GM11168 (cell line): ENCODE results near the gene SNTG2.

Experiments
- in situ Hi-C: fragments of 300-500 bp; cut with MboI; formaldehyde crosslinking; loops from one replicate; pipeline ENCODE4 v1.12.0; 2022; ENCODE audit warnings: low sequenced_read_pairs; ENCODE audit not compliant: unreplicated experiment

The SNTG2 gene

GRCh38 chr2:1162768-1163584 lies 212.3 kb downstream of the SNTG2 start:
- in situ Hi-C loops: no loop called here

DNA sequence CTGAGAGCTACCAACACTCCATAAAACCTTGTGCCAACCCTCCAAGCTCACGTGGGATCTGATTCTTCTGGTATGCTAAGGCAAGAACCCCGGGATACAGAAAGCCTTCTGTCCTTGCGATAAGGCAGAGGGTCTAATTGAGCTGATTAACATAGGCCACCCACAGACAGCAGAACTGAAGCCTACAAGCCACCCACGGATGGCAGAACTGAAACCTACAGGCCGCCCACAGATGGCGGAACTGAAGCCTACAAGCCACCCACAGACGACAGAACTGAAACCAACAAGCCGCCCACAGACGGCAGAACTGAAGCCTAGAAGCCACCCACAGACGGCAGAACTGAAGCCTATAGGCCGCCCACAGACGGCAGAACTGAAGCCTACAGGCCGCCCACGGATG lies 216.3 kb downstream of the SNTG2 start:
- in situ Hi-C loops: no loop called here

DNA sequence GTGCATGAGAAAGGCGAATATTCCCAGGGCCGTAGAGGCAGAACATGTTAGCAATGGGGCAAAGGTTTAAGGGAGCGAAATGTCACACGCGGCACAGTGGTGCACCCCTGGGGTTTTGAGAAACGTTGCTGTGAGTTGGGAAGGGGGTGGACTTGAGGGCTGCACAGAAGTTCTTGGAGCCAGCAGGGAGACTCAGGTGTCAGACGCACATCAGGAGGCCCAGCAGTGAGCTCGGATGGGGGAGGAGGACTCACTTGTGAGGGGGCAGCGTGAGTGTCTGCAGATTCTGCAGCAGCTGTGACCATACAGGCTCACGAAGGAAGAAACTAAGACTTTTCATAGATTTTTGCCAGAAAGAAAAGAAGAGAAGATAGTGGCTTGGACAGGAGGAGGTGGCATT lies 218.2 kb downstream of the SNTG2 start:
- in situ Hi-C loops: no loop called here

- in situ Hi-C loops: no loop called here
These were observed 218.8 kb downstream of the SNTG2 start for GRCh38 chr2:1169291-1169949.

DNA sequence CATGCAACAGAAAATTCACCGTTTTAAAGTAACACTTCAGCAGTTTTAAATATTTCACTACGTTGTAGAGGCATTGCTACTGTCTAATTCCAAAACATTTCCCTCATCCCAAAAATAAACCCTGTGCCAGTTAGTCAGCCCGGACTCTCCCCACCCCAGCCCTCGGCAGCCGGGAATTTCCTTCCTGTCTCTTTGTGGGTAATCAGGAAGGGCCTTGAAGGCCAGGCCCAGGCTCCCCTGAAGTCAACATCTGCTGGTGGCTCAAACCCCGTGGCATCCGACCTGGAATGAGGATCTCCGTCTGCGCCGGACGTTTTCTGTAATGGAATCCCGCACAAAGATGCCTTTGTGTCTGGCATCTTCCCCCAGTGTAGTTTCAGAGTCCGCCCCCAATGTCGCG lies 219.6 kb downstream of the SNTG2 start:
- in situ Hi-C loops: no loop called here

DNA sequence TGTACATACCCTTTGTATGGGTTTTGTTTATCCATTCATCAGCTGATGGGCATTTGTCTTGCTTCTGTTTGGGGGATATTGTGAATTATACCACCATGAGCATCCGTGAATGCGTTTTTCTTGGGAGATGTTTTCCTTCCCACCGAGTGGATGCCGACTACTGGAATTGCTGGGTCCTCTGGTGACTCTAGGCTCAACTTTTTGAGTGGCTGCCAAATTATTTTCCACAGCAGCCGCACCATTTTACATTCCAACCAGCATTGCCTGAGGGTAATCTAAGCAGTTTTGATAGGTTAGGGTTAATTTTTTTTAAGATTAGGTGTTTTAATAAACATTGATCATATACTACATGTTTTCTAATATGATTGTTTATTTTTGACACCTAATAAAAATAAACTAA lies 220.1 kb downstream of the SNTG2 start:
- in situ Hi-C loops: no loop called here

GRCh38 chr2:1173528-1173927 lies 222.9 kb downstream of the SNTG2 start:
- in situ Hi-C loops: no loop called here

GRCh38 chr2:1181893-1182292 lies 231.2 kb downstream of the SNTG2 start:
- in situ Hi-C loops: no loop called here

GRCh38 chr2:1183300-1183699 lies 232.7 kb downstream of the SNTG2 start:
- in situ Hi-C loops: no loop called here

DNA sequence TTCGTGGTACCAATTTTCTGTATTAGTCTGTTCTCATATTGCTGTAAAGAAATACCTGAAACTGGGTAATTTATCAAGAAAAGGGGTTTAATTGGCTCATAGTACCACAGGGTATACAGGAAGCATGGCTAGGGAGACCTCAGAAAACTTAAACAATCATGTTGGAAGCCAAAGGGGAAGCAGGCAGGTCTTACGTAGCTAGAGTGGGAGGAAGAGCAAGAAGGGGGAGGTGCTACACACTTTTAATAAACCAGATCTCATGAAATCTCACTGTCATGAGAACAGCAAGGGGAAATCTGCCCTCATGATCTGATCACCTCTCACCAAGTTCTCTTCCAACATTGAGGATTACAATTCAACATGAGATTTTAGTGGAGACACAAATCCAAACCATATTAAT lies 235.8 kb downstream of the SNTG2 start:
- in situ Hi-C loops: no loop called here

GRCh38 chr2:1187189-1187588 lies 236.5 kb downstream of the SNTG2 start:
- in situ Hi-C loops: no loop called here

DNA sequence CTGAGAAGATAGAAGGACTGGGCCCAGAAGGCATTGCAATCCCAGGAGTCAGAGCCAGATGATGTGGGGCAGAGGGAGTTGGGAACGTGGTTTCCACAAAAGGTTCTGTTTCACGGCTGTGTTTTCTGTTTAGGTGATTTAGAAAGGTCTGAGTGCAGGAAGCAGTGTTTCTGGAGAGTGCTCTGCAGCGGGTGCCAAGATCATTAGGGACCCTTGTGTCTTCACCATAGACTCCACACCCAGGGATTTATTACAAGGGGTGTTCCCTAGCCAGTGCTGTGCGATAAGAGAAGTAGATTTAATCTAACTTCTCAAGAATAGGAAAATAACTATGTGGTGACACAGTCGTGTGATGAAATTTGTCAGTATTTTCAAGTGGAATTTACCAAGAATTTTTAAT lies 241.5 kb downstream of the SNTG2 start:
- in situ Hi-C loops: no loop called here

DNA sequence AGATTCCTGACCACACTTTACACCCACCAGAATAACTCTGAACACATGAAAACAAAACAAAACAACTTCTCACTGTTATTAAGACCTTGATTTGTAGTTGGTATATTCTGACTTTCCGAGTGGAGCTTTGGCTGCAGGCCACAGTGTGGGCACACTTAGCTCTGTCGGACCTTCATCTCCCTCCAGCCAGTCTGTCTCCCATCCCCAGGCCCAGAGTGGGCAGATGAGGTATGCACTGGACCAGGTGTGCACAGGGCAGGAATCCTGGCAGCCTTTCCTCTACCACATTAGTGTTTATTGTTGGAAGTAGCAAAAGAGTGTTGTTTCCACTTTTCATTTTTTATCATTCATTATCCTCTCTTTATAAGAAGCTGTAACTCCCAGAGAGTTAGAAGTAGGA lies 243.2 kb downstream of the SNTG2 start:
- in situ Hi-C loops: no loop called here

DNA sequence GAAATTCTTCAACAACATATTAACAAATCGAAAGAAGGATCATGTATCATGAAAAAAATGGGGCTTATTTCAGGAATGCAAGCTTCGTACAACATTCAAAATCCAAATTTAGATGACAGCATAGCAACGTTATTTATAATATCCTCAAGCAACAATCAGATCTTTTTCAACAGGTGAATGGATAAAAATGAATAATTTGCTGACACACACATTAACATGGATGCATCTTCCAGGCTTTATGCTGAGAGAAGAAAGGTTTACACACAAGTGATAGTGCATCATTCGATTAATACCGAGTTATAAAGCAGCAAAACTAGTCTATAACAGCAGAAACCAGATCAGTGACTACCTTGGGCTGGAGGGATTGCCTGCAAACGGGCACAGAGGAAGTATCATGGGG lies 253.1 kb downstream of the SNTG2 start:
- in situ Hi-C loops: no loop called here

DNA sequence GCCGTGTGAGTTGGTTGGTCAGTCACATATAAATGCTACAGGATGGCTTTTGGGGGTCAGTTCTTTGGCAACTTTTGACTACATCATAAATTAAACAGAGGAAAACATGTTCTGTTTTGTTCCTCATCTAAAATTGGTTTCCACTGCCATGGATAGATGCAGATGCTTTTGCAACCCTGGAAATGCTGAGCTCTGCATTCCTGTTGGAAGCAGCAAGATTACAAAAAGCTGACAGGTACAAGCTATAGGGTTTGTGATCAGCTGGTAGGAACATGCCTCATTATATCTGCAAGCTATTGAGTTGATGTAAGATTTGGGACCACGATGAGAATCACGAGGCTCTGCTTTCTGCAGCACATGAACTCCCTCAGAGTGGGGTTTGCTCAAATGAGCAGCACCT lies 255.2 kb downstream of the SNTG2 start:
- in situ Hi-C loops: no loop called here

DNA sequence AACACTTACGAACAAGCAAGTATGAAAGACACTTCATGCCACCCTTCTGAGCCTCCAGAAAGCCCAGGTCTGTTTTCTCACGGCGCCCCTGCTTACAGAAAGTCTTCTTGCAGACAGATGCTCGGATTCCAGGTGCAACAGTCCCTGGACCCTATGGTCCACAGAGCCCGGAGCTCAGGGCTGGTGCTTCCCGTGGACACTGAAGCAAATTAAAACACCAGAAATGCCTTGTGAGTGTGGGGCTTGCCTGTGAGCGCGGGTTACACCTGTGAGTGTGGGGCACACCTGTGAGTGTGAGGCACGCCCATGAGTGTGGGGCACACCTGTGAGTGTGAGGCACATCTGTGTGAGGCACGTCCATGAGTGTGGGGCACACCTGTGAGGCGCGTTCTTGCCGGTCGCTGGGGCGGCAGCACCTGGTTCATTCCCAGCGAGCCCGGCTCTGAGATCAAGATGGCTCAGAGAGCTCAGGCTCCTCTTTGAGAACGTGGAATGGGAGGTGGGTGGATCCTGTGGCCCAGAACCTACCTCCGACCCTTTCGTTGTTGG lies 257.4 kb downstream of the SNTG2 start:
- in situ Hi-C loops: no loop called here

DNA sequence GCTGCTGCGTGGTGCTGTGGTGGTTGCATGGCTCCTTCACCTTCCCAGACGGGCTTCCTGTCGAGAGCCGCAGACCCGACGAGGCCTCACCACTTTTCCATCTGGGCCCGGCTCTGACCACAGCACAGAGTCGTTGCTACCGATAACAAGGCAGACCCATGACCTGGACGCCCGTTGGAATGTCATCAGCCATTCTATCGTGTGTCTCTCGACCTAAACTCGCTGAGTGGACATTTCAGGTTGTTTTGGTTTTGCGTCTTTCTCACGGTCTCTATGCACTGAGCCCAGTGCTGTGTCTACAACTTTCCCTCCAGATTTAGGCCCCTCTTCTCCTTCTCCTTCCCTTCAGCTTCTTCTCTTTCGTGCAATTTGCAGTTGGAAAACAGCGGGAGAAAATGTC lies 257.9 kb downstream of the SNTG2 start:
- in situ Hi-C loops: no loop called here

DNA sequence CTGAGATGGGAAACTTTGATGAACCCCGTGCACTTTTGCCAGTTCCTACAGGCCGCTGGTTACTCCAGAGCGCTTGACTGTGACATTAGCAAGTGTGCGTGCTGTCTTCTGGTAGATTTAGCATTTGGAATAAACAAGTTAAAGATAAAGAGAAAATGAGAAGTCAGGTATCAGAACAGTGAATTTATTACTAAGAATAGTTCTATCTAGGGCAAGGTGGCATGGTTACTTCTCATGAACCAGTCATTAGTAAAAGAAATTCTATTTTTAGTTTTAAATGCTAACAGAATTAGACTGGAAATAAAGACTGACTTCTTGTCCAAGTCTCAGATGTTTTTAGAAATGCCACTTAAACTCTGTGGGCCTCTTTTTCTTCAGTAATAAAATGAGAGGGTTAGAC lies 258.6 kb downstream of the SNTG2 start:
- in situ Hi-C loops: no loop called here

GRCh38 chr2:1209761-1210160 lies 259.1 kb downstream of the SNTG2 start:
- in situ Hi-C loops: no loop called here

DNA sequence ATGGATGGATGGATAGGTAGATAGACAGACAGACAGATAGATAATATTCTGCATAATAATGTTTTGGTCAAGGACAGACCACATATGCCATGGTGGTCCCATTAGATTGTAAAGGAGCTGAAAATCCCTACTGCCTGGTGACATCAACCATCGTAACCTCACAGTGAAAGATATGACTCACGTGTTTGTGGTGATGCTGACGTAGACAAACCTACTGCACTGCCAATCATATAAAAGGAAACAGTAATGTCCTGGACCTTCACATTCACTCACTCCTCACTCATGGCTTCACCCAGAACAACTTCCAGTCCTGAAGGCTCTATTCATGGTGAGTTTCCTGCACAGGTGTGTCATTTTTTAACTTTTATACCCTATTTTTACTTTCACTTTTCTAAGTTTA lies 259.7 kb downstream of the SNTG2 start:
- in situ Hi-C loops: no loop called here

DNA sequence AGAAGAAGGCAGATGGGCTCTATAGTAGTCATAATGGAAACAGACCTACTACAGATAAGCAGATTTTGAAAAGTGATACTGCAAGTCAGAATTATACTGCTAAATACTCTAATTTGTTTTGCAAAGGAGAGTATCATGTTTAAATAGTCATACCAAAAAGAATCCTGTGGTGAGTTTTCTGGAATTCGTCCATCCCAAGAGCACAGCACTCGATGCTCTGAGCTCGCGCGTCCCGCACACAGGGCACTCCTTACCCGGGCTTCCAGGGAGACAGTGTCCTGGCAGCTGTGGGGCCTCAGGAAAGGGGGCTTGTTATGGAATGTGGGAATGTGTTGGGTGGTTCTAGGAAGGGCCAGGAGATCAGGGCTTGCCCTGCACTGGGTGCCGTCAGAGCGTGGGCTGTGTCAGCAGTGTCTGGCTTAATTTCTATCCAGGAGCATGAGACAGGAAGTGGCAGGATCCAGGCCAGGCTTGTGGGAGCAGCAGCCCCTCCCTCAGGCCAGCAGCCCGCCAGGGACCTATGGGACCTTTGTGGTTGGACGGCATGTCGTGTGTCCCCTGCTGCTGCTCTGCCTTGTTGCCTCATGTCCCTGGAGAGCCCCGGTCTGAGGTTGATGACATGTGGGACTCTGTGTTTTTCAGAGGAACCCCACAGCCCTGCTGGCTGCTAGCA lies 269.4 kb downstream of the SNTG2 start:
- in situ Hi-C loops: no loop called here
